GM19023 (cell line): Measurements from ENCODE around the gene NRP2.

Experiments
- ATAC-seq: cut with Tn5 transposase; IDR thresholded peaks from one replicate; pipeline ENCODE4 v1.9.1; 2021; ENCODE audit warnings: mild to moderate bottlenecking, moderate library complexity; ENCODE audit not compliant: unreplicated experiment

NRP2 gene

DNA sequence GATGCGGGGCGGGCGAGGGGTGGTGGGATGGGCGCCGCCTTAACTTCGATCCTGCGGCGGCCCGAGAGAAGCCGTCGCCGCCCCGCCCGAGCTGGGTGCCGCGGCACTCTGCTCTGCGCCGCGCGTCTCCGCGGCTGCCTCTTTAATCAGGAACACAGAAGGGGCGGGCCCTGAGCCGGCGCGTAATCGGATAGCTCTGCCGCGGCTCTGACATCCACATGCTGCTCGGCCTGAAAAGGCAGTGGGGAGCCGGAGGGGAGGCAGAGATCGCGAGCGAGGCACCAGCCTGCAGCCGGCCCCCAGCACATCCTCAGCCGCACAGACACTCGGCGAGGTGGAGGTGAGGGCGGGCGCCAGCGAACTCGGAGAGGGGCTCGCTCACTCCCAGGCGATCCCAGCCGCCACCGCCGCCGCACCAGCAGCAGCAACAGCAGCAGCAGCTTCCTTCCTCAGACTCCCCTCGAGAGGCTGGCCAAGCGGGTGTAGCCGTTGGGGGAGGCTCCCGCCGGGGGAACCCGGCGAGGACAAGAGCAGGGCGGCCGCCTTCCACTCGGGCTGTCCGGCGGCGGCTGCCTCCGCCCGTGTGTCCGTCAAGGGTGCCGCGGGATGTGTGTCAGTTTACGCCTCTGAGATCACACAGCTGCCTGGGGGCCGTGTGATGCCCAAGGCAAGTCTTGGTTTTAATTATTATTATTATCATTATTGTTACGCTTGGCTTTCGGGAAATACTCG lies at the start of gene NRP2:
Gene NRP2, plus strand, starts transcription at position 263 of the 732 bp plus-strand sequence. CDS start 790 bp downstream, outside the sequence.
- ATAC-seq, result peak; percentile 74

- ATAC-seq, result no peak
Observed at GRCh38 chr2:205633994-205634393, 48.3 kb upstream of the NRP2 start.

- no peak for ATAC-seq
Observed at GRCh38 chr2:205636549-205637319, 45.6 kb upstream of the NRP2 start.

GRCh38 chr2:205637320-205637602 lies 45.0 kb upstream of the NRP2 start:
- no peak for ATAC-seq

GRCh38 chr2:205637779-205638503 lies 44.4 kb upstream of the NRP2 start:
- ATAC-seq, result no peak

GRCh38 chr2:205640716-205641115 lies 41.6 kb upstream of the NRP2 start:
- no peak for ATAC-seq

DNA sequence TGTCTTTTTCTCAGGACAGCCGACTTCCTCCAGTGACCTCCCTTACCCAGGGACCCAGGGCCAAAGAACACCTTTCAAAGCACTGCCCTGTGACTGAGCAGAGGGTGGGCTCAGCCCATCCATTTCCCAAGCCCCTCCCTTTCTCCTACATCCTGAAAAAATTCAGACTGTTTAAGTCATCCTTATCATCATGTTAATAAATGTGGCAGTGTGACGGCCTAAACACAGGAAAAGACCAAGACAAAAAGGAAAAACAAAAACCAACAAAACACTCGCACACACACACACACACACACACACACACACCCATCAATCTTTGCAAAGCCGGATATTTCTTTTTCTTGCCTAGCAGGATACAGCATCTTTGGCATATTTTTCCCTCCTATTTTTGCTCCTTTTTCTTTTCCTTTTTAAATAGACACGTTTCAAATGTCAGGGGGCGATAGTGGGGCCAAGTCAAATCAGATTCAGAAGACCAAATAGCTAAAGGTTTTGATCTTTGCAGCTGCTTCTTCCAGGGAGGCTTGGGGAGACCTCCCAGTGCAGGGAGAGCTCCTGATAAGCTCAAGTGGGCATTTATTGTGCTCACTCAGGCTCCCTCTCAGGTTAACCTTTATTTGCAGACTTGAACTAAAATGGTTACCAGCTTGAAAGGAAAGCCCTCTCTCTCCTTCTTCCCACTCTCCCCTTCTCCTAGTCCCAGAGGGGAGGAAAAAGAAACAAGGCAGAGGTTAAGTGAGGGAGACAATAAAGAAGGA lies 39.5 kb upstream of the NRP2 start:
- no peak for ATAC-seq

DNA sequence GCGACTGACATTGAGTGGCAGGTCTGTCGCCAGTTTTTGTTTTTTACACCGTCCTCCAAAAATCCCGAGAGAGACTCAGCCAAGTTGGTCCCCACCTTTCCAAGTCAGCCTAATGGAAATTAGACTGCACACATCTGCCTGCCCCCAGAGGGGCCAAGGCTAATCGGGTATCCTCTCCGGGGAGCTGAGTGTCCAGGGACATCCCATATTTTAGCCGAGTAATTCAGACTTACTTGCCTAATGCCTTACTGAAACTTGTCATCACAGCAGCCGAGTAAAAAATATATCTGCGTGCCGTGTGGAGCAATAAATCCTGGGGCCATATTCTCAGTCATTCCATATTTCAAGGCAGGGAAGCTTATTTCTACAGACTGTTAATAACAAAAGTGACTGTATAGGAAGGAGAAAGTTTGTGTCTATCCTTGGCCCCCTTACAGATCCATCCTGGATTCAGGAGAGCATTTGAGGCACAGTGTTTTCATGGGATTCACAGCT lies 38.9 kb upstream of the NRP2 start:
- no peak for ATAC-seq

DNA sequence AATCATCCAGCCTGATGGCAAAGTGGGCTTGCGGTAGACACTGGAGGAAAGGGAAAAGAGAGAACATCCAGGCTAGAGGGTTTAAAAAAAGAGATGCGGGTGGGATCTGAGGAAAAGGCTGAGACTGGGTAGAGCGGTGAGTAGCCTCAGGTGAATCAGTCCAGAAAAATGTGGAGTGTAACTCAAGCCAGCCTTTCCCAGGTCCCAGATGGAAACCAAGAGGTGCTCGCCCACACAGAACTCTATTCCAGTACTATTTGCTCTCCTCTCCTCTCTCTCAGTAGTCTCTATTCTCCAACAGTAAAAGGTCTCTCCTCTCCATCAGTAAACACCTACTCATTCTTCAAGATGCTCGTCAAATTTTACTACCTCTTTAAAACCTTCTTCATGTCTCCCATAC lies 38.3 kb upstream of the NRP2 start:
- ATAC-seq, result no peak

DNA sequence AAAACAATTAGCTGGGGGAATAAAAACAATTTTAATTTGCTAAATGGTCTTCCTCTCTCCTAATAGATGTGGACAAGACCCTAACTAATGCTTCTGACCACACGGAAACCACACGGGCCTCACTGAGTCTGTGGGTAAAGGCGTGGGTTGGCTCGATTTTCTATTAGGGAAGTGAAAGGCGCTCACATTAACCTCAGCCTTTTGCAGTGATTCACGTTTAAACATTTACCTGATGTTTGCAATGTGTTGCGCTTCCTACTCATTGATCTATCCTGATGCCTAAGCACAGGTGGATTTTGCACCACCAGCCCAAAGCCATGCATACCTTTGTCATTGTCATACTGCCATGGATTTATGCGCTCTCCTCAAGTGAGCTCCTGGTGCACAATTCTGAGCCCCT lies 35.6 kb upstream of the NRP2 start:
- ATAC-seq, result peak; percentile 98

DNA sequence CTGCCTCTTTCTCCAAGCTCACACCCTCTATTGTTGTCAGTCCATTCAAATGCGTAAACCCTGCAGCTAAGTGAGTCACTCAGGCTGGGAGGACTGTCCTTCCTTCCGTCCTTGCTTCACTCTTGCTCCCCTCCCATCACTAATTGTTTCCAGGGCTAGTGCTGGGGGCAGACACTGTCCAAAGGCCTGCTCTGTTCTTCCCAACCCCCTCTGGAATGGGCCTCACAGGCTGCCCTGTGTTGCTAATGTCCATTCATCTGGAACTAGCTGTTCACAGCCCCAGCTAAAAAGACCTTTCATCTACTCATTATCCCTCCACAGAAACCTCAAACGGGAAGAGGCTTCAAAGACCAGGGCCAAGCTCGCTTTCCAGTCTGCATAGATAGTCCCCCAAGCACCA lies 31.9 kb upstream of the NRP2 start:
- no peak for ATAC-seq

DNA sequence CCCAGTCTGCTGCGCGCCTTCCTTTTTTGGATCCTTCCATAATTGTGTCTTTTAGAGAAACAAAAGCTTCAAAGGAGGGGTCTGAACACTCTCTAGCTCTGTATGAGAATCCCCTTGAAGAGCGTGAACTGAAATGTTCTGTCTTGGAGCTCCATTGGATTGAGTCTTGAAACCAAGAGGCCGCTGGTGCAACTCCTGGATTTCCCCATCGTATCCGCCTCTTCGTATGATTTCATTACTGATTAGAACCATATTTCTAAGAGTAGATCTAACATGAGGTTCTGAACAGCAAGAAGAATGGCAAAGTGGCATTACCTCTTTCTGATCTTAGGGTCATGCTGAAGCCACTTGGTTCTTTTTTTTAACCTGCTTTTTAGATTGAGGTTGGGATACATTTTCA lies 31.4 kb upstream of the NRP2 start:
- no peak for ATAC-seq

- ATAC-seq, result no peak
Observed at GRCh38 chr2:205651719-205652118, 30.6 kb upstream of the NRP2 start.

GRCh38 chr2:205654878-205655605 lies 27.3 kb upstream of the NRP2 start:
- ATAC-seq, result no peak

- no peak for ATAC-seq
Observed at GRCh38 chr2:205655779-205656456, 26.4 kb upstream of the NRP2 start.

- no peak for ATAC-seq
Observed at GRCh38 chr2:205656461-205656860, 25.8 kb upstream of the NRP2 start.

- no peak for ATAC-seq
Observed at GRCh38 chr2:205656941-205657340, 25.4 kb upstream of the NRP2 start.

DNA sequence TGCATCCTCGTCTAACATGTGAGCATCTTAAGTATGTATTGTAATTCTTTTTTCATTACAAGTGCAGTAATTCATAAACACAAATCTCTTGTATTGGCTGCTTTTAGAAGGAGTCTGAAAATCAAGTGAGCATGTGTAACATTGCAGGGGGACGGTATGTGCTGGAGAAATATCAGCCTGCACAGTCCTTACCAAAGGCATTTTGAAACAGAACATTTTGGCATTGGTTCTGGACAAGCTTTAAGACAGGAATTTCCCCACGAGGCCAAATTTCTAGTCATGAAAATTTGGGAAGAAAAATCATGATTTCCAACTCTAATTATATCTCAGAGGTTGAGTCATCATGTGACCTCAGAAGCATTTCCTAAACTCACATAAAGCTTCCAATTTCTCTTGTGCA lies 24.7 kb upstream of the NRP2 start:
- ATAC-seq, result no peak

DNA sequence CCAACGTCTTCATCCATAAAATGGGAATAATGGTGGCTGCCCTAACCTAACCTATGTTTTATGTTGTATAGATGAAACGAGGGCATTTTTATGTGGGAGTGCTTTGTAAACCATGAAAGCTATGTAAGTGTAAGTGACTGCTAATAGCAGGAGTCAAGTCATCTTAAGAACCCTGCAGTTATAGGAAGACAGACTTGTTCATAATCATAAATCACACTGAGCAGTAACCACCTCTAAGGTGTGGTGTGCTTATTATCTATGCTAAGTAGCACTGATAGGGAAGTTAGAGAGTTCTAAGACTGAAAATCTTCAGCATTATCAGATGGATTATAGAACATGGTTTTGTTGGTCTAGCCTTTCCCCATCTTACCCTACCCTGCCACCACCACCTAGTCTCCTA lies 24.2 kb upstream of the NRP2 start:
- ATAC-seq, result no peak

GRCh38 chr2:205658572-205658971 lies 23.7 kb upstream of the NRP2 start:
- ATAC-seq, result no peak
